HG02938 (cell line): ENCODE results near the gene URI1.

Source experiments
- ATAC-seq: cut with Tn5 transposase; IDR thresholded peaks from one replicate; pipeline ENCODE4 v1.9.1; 2021; ENCODE audit warnings: mild to moderate bottlenecking, moderate library complexity; ENCODE audit not compliant: unreplicated experiment

URI1 gene

DNA sequence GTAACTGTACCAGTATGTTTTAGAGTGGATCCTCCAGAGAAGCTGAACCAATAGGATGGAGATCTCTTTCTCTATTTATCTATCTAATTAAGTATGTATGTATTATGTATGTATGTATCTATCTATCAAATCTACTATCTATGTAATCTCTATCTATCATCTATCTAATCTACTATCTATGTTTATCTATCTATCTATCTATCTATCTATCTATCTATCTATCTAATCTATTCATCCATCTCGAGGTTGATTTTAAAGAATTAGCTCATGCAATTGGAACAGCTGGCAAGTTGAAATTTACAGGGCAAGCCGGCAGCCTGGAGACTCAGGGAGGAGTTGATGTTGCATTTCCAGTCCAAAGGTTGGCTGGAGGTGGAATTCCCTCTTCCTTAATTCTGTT, 112.2 kb downstream of the URI1 start:
- ATAC-seq = no peak

DNA sequence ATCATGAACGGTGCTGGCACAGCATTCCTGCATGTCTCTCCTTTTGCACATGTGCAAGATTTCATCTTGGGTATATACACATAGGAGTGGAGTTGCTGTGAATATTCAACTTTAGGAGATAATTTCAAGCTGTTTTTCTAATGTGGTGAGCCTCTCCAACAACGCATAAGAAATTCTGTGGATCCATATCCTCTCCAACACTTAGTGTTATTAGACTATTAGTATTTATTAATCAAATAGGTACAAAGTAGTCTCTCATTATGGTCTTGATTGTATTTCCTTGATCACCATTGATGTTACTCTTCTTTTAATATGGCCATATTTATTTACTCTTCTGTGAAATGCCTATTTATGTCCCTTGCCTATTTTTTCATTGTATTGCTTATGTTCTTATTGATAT, 114.5 kb downstream of the URI1 start:
- ATAC-seq = no peak

DNA sequence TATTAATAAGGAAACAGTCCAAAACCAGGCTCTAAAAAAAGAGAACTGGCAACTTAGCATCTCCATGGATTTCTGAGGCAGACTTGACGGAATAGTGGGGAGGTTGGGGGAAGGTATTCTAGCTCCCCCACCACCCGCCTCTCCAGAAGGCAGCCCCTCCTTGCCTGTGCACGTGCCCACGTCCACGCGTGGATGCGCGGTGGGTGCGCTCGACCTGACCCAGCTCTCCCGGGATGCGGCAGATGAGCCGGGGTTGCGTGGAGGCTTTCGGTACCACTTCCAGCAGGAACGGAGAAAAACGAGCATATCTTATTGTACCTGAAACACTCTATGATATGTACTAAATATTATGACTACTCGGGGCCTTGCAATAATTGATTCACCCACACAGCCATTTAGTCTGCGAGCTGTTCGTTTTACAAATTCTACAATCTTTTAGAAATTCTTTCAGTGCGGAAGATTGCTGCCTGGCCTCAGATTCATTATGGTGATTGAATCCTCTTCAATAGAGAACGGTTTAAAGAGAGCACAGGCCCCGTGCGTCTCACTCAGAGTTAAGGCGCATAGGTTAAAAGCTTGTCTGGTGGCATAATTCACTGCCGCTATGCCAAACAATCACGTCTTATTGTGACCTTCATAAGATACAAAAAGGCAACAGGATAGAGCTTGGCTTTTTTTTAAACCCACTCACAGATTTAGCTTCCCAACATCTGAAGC, 117.9 kb downstream of the URI1 start:
- no peak for ATAC-seq

DNA sequence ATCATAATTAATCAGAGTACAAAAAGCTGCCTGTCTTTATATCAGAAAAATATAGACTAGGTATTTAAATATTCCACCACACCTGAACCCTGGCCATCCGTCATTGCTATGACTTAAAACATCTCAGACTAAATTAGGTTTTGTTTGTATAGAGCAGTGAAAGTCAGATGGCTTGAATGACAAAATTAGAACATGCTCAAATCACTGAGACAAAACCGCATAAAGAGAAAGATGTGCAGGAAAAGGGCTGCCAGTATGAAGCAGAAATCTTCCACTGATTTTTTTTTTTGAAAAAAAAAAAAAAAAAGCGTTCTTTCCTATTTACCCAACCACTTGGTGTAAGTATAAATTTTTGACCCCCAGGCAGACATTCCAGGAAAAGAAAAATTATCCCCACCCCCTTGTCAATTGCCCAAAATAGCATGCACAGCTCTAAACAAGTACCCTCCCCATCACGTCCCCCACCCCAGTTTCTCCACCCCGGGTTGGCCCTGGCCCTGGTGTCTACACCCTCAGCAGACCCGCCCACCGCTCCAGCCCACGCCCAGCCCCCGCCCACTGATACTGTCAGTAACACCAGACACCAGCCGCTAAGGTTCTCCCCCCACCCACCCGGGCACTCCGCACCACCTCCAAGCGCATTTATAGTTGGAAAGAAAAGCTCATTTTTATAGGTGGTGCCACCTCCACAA, 118.6 kb downstream of the URI1 start:
- ATAC-seq = no peak

DNA sequence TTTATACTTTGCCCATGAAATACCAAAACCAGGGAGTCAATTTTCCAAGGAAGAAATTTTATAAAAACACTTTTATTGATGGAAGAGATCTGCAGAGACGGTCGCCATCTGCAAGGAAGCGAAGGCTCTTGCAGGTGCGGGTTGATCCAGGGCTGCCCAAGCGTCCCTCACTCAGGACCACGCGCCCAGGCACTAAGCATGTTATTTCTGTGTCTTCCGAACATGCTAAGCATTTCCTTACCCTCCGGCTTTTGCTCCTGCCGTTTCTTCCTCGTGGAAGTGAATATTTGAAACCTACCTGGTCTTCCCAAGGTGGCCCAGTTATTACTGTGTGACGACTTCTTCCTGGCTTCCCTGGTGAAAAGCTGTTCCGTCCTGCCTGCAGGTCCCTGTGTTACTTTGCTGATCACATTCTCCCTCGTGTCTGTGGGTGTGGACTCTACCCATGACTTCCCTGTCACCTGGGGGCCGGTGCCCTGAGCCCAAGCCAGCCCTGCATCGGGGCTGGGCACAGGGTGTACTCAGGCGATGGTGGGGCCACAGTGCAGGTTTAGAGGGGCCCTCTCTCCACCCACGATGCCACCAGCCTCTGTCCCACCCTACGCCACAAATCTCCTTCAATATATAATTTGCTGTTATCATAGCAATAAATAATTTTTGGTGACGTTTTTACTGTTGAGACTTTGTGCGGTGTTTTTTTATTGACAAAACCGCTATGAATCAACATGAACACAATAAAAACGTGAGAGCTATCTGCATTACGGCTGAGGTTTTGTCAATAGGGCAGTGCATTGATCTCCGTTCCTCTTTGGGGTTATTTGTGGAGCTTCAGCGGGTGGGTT, 119.4 kb downstream of the URI1 start:
- no peak for ATAC-seq

DNA sequence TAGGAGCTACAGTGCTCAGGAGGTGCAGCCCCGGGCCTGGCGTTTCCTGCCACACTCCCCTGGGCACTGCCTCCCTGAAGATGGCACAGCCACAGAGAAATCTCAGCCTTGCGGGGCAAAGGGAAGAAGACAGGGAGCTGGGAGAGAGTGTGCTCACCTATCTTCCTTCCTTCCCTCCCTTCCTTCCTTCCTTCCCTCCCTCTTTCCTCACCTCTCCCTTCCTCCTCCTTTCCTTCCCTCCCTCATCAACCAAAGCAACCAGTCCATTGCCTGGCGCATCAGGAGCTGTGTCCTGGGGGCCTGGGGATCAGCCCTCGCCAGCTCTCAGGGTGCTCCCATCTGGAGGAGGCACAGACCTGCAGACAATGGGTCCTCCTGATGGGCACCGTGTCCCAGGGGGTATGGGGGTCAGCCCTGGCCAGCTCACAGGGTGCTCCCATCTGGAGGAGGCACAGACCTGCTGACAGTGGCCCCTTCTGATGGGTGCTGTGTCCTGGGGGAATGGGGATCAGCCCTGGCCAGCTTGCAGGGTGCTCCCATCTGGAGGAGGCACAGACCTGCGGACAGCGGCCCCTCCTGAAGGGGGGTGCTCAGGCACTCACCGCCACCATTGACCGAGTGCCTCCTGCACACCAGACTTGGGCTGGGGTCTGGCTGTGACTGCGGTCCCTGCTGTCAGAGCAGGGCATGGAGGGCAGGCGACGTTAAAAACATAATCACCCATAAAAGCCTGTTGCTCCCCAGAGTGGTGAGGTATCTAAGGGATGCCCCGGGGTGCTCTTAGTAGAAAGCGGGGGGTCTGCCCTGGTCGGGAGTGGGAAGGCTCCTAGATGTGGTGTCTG, 120.2 kb downstream of the URI1 start:
- no peak for ATAC-seq

DNA sequence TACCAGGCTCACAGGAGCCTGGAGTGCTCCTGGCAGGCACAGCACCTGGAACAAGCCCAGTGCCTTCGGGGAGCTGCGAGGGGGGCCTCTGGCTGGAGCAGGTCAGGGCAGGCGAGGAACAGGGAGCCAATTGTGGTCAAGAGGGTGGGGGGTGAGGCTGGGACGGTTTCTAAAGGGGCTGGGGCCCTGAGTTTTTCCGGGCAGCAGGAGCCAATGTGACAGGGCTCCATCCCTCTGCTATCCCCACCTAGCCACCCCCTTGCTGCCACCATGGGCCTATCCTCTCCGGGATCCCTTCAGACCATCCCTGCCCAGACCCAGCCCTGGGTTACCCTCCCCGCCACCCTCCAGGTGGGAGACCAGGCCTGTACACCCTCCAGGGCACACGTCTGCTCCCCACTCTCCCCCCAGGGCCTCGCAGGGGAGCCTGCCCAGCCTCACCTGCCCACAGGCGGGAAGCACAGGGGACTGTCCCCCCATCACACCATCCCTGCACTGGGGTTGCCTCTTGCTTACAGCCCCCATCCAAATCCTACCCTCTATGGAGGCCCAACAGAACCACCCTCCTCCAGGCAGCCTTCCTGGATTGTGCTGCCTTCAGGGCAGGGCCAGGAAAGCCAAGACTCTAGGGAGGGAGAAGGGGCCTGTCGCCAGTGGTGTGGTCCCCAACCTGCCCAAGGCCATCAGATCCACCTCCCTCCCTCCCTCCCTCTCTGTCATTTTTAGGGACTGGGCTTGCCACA, 121.0 kb downstream of the URI1 start:
- ATAC-seq = no peak

DNA sequence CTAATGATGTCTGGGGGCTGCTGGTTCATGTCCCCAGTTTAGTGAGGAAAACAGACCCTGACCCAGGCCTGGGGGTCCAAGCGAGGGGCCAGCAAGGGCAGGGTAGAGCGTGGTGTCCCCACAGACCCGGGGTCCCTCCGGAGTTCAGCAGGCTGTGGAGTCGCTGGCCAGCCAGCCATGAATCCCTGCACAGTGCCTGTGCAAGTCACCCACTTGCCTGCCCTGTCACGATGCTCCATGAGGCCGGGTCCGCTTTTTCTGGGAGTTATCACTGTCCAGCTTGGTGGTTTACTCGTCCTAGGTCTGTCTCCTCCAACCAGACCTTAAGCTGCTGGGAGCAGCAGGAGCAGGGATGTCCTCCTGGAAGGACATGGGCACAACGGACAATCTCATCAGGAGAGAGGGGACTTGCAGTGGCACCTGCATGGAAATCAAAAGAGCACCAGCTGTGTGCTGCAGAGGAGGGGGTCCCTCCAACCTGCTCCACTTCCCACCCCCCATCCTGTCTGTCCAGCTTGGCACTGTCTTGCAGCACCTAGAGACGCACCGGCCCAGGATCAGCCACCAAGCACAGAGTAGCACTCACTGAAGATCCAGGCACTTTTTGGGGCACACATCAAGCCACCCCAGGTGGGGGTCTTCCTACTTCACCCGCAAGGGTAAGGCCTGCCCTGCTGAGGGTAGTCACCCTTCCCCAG, 121.8 kb downstream of the URI1 start:
- no peak for ATAC-seq

DNA sequence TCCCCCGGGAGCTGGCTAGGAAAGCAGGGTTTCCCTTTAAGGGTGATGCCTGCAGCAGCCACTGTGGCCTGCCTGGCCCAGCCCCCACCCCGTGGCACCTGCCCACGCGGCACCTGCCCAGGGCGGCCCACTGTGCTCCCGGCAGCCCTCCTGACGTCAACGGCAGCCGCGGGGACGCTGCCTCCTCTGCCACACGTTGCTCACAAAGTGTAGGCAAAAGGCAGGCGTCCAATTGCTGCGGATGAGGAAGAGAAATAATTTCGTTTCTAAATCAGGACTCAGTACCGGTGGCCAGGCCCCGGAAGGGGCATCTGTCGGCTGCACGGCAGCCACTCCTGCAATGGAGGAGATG, 122.3 kb downstream of the URI1 start:
- no peak for ATAC-seq

DNA sequence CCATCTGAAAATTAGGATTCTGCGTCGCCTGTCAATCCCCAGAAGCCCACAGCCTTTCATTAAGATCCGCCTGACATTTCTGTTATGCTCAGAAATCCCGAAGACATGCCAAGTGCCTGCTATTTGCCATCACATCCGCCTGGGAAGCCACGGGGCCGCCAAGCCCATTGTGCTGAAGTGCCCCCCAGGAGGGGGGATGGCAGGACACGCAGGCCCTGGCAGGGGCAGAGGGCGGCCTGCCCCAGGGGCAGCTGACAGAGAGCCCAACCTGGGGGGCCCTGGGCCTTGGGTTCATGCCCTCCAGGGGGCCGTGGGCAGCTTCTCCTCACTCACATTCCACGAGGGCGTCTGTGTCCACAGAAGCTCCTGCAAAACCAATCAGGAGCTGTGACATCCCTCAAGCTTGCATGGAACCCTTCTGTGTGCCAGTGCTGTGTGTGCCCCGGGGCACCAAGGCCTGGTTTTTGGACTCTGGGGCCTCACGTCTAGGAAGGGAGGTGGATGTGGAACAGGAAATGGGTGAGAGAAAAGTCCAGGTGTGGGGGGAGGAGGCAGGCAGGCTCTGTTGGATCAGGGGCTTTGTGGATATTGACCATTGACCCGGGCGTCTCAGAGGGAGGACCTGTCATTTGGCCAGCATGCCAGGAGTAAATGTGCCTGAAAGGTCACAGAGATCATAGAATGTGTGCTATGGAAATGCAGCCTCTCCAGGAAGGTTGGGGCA, 122.9 kb downstream of the URI1 start:
- ATAC-seq = no peak

DNA sequence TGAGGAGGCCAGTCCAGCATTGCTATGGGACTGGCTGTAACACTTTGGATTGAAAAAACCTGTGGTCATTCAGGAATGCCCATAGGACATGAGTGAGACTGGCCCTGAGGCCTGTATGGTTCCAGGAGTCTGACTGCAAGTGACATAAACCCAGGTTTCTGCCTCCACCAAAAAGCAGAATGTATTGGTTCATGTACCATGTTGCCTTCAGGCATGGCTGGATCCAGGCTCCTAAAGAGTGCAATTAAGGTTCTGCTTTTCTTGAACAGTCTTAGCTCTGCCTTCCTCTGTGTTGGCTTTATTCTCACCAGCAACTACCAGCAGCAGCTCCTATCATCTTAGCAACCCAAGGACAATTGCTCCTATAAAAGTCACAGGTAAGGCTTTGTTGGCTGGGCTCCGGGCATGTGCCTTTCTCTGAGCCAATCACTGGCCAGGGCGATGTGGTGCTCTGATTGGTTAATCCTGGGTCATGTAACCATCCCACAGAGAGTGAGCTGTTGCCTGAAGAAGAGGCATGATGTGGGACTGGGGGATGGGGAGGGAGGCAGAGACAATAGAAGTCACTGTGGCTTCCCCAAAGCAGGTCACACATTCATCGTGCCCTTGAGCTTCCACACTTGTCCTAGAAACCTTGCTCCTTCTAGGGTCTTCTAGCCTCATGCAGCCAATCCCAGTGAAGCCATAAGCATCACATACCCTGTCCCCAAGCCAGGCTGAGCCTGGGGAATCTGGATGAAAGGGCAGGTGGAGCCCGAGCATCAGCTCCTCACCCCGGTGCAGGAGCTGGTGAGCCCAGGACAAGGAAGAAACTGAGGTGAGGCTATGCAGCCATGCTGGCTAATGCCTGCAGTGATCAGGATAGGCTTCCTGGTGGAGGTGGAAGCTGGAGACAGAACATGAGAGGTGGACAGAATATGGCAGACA, 123.9 kb downstream of the URI1 start:
- ATAC-seq = no peak
